CD8-positive, alpha-beta memory T cell (primary cell): ENCODE data around the gene SGSH. TPM values are rescaled to one million over a fixed set of nuclear protein-coding genes. Genes with fewer than 3 reads are reported as not detected.

Experiments used
- CTCF ChIA-PET: fragments of 350-600 bp; sonication (Branson Sonifier 250); formaldehyde crosslinking; loops from one replicate; lab custom pipeline; 2021; ENCODE audit warnings: antibody characterized with exemption; lab: Charles Lee
- POLR2A ChIA-PET: fragments of 350-600 bp; sonication (Branson Sonifier 250); formaldehyde crosslinking; loops from one replicate; lab custom pipeline; 2021; ENCODE audit warnings: antibody characterized with exemption; lab: Charles Lee
- DNase-seq, 5 donors: peaks; one replicate each; pipeline versions ENCODE4 v3.0.0 to v3.0.0-alpha.2; 2020 to 2022; ENCODE audit warnings: mixed read lengths in 1 of 5
- H3K27ac ChIP-seq: one replicate; pipeline ENCODE4 v1.7.0; 2013; ENCODE audit warnings: low read depth, mild to moderate bottlenecking, low read length, moderate library complexity
- H3K27me3 ChIP-seq: 2 replicates; pipeline ENCODE4 v1.7.0; 2013; ENCODE audit warnings: low read length, mild to moderate bottlenecking; ENCODE audit not compliant: insufficient read depth, poor library complexity, severe bottlenecking
- H3K36me3 ChIP-seq: 2 replicates; pipeline ENCODE4 v1.7.0; 2013; ENCODE audit warnings: mild to moderate bottlenecking, low read length, moderate library complexity; ENCODE audit not compliant: insufficient read depth
- H3K4me1 ChIP-seq: 2 replicates; pipeline ENCODE4 v1.7.0; 2013; ENCODE audit warnings: mild to moderate bottlenecking, low read length, moderate library complexity; ENCODE audit not compliant: insufficient read depth
- H3K4me3 ChIP-seq: 2 replicates; pipeline ENCODE4 v1.7.0; 2013; ENCODE audit warnings: mild to moderate bottlenecking, low read length
- H3K9me3 ChIP-seq: 2 replicates; pipeline ENCODE4 v1.7.0; 2013; ENCODE audit warnings: mild to moderate bottlenecking, low read length
- H3K27ac Mint-ChIP-seq, 8 donors: one replicate each; pipeline ENCODE4 v1.8.0; 2020 to 2021; ENCODE audit warnings: mixed read lengths in 8 of 8, mild to moderate bottlenecking in 6 of 8, inconsistent platforms in 3 of 8, moderate library complexity in 3 of 8
- H3K27me3 Mint-ChIP-seq, 2 donors: one replicate each; pipeline ENCODE4 v1.8.0; 2020 to 2021; ENCODE audit warnings: mixed read lengths in 2 of 2, mild to moderate bottlenecking in 1 of 2, moderate library complexity in 1 of 2
- H3K36me3 Mint-ChIP-seq, 3 donors: one replicate each; pipeline ENCODE4 v1.8.0; 2020 to 2021; ENCODE audit warnings: mixed read lengths in 3 of 3, inconsistent platforms in 1 of 3, mild to moderate bottlenecking in 1 of 3
- H3K4me1 Mint-ChIP-seq, 3 donors: one replicate each; pipeline ENCODE4 v1.8.0; 2020 to 2021; ENCODE audit warnings: mixed read lengths in 3 of 3, inconsistent platforms in 1 of 3, mild to moderate bottlenecking in 1 of 3
- H3K4me3 Mint-ChIP-seq, 7 donors: one replicate each; pipeline ENCODE4 v1.8.0; 2020 to 2021; ENCODE audit warnings: mixed read lengths in 7 of 7, mild to moderate bottlenecking in 6 of 7, moderate library complexity in 4 of 7, inconsistent platforms in 2 of 7
- H3K9me3 Mint-ChIP-seq, 5 donors: one replicate each; pipeline ENCODE4 v1.8.0; 2020 to 2022; ENCODE audit warnings: mixed read lengths in 5 of 5, mild to moderate bottlenecking in 3 of 5, moderate library complexity in 2 of 5, inconsistent platforms in 1 of 5
- polyA plus RNA-seq: library from polyadenylated mRNA; unstranded; fragments of 300-500 nt; fragmentation: Illumina TruSeq; gene quantifications from one replicate; pipeline ENCODE4 v1.2.3, GENCODE V29; 2021
- total RNA-seq, 2 experiments: library from RNA; stranded (reverse); gene quantifications; one replicate each; pipeline ENCODE4 v1.2.3, GENCODE V29; 2021

SGSH gene
- total and polyA plus RNA-seq, 3 experiments from 2014 or later: 23.2 to 46.7 (median 27.2) TPM

DNA sequence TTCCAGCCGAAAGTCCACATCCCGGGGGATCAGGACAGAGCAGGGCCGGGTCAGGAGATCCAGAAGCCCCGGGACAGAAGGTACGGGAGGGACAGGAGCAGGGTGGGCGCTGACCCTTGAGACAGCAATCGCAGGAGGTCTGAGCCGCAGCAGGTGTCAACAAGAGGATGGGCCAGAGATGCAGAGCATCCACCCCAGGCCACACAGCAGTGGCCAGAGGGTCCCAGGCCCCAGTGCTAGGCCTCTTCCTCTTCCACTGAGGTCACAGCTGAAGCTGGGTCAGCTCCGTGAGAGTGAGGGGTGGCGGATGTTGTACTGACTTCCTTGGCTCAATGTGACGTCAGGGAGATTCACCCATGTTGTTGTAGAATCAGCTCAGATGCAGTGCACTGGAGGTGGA lies 31.8 kb upstream of the SGSH start:
- Mint-ChIP-seq H3K27ac (peak overlapping the region in 5 of 8 donors; percentile 23 to 91 (median 74)), H3K4me1 (peaks cover 19 to 32% (median 26%) of the 10 kb centered on the region in 3 donors), H3K36me3 (peaks cover 0 to 35% (median 2%) of the 10 kb centered on the region in 3 donors), H3K27me3 (no peaks in the 10 kb centered on the region), H3K4me3 (no peak overlapping the region), H3K9me3 (no peaks in the 10 kb centered on the region)
- H3K4me1 ChIP-seq: peaks cover 14% of the 10 kb centered on the region
- no peak for DNase-seq
- no peak overlapping the region for H3K4me3 ChIP-seq
- H3K27ac ChIP-seq: no peak overlapping the region
- CTCF ChIA-PET: interaction anchor here (1.1 to 3.2 kb wide), 2 partner anchors 53 to 56 kb away, joined by 3 to 22 read pairs; no protein-coding TSS in a partner anchor
- POLR2A ChIA-PET: no interaction called here
- no peaks in the 10 kb centered on the region for H3K27me3 ChIP-seq
- no peaks in the 10 kb centered on the region for H3K9me3 ChIP-seq
- no peaks in the 10 kb centered on the region for H3K36me3 ChIP-seq

DNA sequence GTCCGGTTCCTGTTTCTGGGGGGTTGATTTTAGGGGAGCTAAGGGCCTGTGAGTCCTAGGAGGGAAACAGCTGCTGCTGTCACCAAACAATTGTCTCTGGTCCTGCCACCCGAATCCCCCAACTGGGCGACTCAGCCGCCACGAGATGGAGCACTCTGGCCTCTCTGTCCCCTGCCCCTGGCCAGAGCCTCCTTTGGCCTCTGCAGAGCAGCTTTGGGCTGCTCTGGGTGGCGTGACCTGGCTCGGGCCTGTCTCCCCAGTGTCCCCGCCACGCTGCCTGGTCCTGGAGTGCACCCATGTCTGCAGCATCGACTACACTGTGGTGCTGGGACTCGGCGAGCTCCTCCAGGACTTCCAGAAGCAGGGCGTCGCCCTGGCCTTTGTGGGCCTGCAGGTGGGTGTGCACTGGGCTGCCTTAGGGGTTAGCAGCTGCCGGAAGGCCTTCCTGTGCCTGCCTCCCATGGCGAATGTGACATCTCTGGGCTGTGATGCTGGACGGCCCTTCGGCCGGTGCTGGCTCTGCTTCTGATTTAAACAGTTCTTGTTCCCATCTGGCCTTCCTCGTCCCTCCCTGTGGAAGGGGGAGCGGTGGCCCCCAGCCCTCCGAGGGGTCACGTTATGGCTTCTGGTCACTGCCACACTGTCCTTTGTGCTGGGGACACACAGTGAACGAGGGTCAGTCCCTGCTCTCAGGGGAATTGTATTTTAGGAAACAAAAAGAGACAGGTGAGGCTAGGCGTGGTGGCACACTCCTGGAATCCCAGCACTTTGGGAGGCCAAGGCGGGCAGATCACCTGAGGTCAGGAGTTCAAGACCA lies 29.0 kb upstream of the SGSH start:
- H3K27ac Mint-ChIP-seq: peak overlapping the region in 1 of 8 donors; percentile 8
- no peak overlapping the region for H3K4me3 Mint-ChIP-seq
- peaks cover 7 to 17% (median 12%) of the 10 kb centered on the region in 3 donors for H3K4me1 Mint-ChIP-seq
- no peaks in the 10 kb centered on the region for H3K27me3 ChIP-seq
- no peak overlapping the region for H3K27ac ChIP-seq
- no peak overlapping the region for H3K4me3 ChIP-seq
- H3K9me3 ChIP-seq: no peaks in the 10 kb centered on the region
- H3K27me3 Mint-ChIP-seq: no peaks in the 10 kb centered on the region
- H3K36me3 Mint-ChIP-seq: peaks cover 0 to 55% (median 7%) of the 10 kb centered on the region in 3 donors
- H3K36me3 ChIP-seq: no peaks in the 10 kb centered on the region
- H3K4me1 ChIP-seq: peaks cover 5% of the 10 kb centered on the region
- CTCF ChIA-PET: no interaction called here
- no peak for DNase-seq
- POLR2A ChIA-PET: no interaction called here
- no peaks in the 10 kb centered on the region for H3K9me3 Mint-ChIP-seq

GRCh38 chr17:80248001-80248893 lies 28.1 kb upstream of the SGSH start:
- H3K4me3 Mint-ChIP-seq: no peak overlapping the region
- ChIA-PET CTCF (no interaction called here), POLR2A (no interaction called here)
- Histone ChIP-seq H3K36me3 (no peaks in the 10 kb centered on the region), H3K4me1 (peaks cover 3% of the 10 kb centered on the region), H3K4me3 (no peak overlapping the region), H3K9me3 (no peaks in the 10 kb centered on the region), H3K27ac (no peak overlapping the region), H3K27me3 (no peaks in the 10 kb centered on the region)
- peaks cover 0 to 58% (median 7%) of the 10 kb centered on the region in 3 donors for H3K36me3 Mint-ChIP-seq
- H3K27me3 Mint-ChIP-seq: no peaks in the 10 kb centered on the region
- DNase-seq: no peak
- no peak overlapping the region for H3K27ac Mint-ChIP-seq
- peaks cover 4 to 10% (median 6%) of the 10 kb centered on the region in 3 donors for H3K4me1 Mint-ChIP-seq
- no peaks in the 10 kb centered on the region for H3K9me3 Mint-ChIP-seq

GRCh38 chr17:80247561-80247960 lies 27.4 kb upstream of the SGSH start:
- H3K27ac Mint-ChIP-seq: no peak overlapping the region
- no peaks in the 10 kb centered on the region for H3K9me3 Mint-ChIP-seq
- DNase-seq: no peak
- H3K4me1 Mint-ChIP-seq: peaks cover 0 to 4% (median 1%) of the 10 kb centered on the region in 3 donors
- Histone ChIP-seq H3K27me3 (no peaks in the 10 kb centered on the region), H3K9me3 (no peaks in the 10 kb centered on the region), H3K4me1 (no peaks in the 10 kb centered on the region), H3K4me3 (no peak overlapping the region), H3K27ac (no peak overlapping the region), H3K36me3 (no peaks in the 10 kb centered on the region)
- no peak overlapping the region for H3K4me3 Mint-ChIP-seq
- no peaks in the 10 kb centered on the region for H3K27me3 Mint-ChIP-seq
- peaks cover 0 to 62% (median 7%) of the 10 kb centered on the region in 3 donors for H3K36me3 Mint-ChIP-seq
- POLR2A ChIA-PET: interaction anchor here (0.5 kb wide), 1 partner anchor 13 kb away, joined by 3 read pairs; no protein-coding TSS in a partner anchor
- CTCF ChIA-PET: no interaction called here

DNA sequence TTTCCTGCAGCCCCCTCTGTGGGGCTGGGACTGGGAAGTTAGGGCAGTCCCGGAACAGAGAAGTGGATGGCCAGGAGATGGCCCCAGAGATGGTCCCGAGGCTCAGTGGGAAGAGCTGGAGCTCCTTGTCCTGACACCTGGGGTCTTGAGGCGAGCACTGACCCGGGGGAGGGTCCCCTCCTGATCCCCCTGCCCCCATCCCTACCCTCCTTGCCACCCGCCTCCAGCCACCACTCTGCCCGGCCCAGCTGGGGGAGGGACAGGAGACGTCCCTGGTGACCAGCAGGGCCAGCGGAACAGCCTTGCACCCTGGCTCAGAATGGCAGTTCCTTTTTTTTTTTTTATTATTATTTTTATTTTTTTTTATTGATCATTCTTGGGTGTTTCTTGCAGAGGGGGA lies 26.6 kb upstream of the SGSH start:
- H3K36me3 ChIP-seq: no peaks in the 10 kb centered on the region
- H3K27ac Mint-ChIP-seq: no peak overlapping the region
- H3K36me3 Mint-ChIP-seq: peaks cover 0 to 65% (median 7%) of the 10 kb centered on the region in 3 donors
- ChIA-PET CTCF (no interaction called here), POLR2A (interaction anchor here (0.5 kb wide), 1 partner anchor 12 kb away, joined by 3 read pairs; no protein-coding TSS in a partner anchor)
- no peak overlapping the region for H3K4me3 Mint-ChIP-seq
- no peaks in the 10 kb centered on the region for H3K9me3 ChIP-seq
- no peaks in the 10 kb centered on the region for H3K27me3 ChIP-seq
- DNase-seq: no peak
- H3K9me3 Mint-ChIP-seq: no peaks in the 10 kb centered on the region
- no peaks in the 10 kb centered on the region for H3K4me1 ChIP-seq
- H3K27me3 Mint-ChIP-seq: no peaks in the 10 kb centered on the region
- no peak overlapping the region for H3K27ac ChIP-seq
- peaks cover 0 to under 1% (median 0%) of the 10 kb centered on the region in 3 donors for H3K4me1 Mint-ChIP-seq
- H3K4me3 ChIP-seq: no peak overlapping the region

DNA sequence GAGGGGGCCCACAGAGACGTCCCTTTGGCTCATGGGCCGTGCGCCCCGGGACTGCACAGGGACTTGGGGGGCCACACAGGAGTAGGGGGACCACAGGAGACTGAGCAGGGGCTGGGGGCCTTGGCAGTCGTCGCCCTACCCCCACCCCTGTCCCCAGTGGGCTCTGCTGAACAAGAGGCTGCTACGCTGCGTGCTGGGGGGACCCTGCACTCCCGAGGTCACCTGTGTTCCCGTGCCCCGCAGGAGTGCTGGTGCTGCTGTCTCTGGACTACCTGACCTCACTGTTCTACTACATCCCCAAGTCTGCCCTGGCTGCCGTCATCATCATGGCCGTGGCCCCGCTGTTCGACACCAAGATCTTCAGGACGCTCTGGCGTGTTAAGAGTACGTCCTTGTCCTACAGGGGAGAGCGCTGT lies 26.1 kb upstream of the SGSH start:
- no peak overlapping the region for H3K27ac ChIP-seq
- POLR2A ChIA-PET: no interaction called here
- H3K4me1 ChIP-seq: no peaks in the 10 kb centered on the region
- no peak overlapping the region for H3K27ac Mint-ChIP-seq
- no peak for DNase-seq
- H3K36me3 ChIP-seq: no peaks in the 10 kb centered on the region
- H3K9me3 Mint-ChIP-seq: no peaks in the 10 kb centered on the region
- H3K4me3 Mint-ChIP-seq: no peak overlapping the region
- H3K4me3 ChIP-seq: no peak overlapping the region
- H3K27me3 Mint-ChIP-seq: no peaks in the 10 kb centered on the region
- CTCF ChIA-PET: no interaction called here
- H3K36me3 Mint-ChIP-seq: peaks cover 0 to 68% (median 10%) of the 10 kb centered on the region in 3 donors
- no peaks in the 10 kb centered on the region for H3K27me3 ChIP-seq
- no peaks in the 10 kb centered on the region for H3K9me3 ChIP-seq
- no peaks in the 10 kb centered on the region for H3K4me1 Mint-ChIP-seq

- no peaks in the 10 kb centered on the region for H3K4me1 Mint-ChIP-seq
Measured at GRCh38 chr17:80245566-80246265, 25.6 kb upstream of the SGSH start.

More at GRCh38 chr17:80245566-80246265, 25.6 kb upstream of the SGSH start:
- no peaks in the 10 kb centered on the region for H3K36me3 ChIP-seq
- POLR2A ChIA-PET: no interaction called here
- no peaks in the 10 kb centered on the region for H3K4me1 ChIP-seq
- no peaks in the 10 kb centered on the region for H3K9me3 Mint-ChIP-seq
- no peak overlapping the region for H3K4me3 Mint-ChIP-seq
- H3K27ac ChIP-seq: no peak overlapping the region
- H3K36me3 Mint-ChIP-seq: peaks cover 0 to 70% (median 8%) of the 10 kb centered on the region in 3 donors
- CTCF ChIA-PET: no interaction called here
- H3K27me3 ChIP-seq: no peaks in the 10 kb centered on the region
- DNase-seq: no peak
- H3K9me3 ChIP-seq: no peaks in the 10 kb centered on the region
- H3K4me3 ChIP-seq: no peak overlapping the region
- no peaks in the 10 kb centered on the region for H3K27me3 Mint-ChIP-seq
- H3K27ac Mint-ChIP-seq: no peak overlapping the region
